NT2/D1 (cell line): ENCODE results near the gene SRBD1.

Experiments
- SUZ12 ChIP-seq: IDR thresholded peaks from 2 replicates; pipeline ENCODE4 v1.6.1; 2011; ENCODE audit not compliant: insufficient read length, insufficient read depth; ENCODE audit errors: extremely low read depth
- ZNF274 ChIP-seq: IDR thresholded peaks from 2 replicates; pipeline ENCODE4 v1.6.1; 2011; ENCODE audit warnings: mild to moderate bottlenecking, low read depth, low read length

DNA sequence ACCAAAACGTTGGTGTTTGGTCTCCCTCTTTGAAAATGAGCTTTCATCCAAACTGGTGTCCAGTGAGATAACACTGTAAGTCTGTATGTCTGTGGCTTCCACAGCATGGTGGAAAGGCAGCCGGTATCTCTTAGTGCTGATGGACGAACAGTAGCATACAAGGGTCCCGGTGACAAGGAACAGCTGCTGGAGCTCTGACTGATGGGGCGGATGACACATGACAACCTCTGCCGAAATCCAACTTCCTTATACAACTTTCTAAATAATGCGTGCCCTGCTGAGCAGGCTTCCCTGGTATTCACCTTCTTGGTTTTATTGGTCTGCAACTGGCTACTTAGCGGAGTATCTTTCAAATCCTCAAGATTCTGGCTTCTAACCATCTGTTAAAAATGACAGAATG, 216.2 kb downstream of the SRBD1 start:
- TF ChIP-seq SUZ12: no peak
- TF ChIP-seq ZNF274: no peak
